Peyer's patch (tissue), 4 donors: ENCODE results near the gene CHTOP.
"Not testable (repeated sequence)": the region's sequence is repeated elsewhere in the genome, so short reads cannot be mapped to it uniquely, and the experiment has no call there.

Experiments used
- POLR2A ChIP-seq, 2 donors: fragments of 450-650 bp; IDR thresholded peaks; one replicate each; pipeline ENCODE4 v1.5.1; 2017; ENCODE audit warnings: antibody characterized with exemption in 2 of 2, mild to moderate bottlenecking in 2 of 2, moderate library complexity in 2 of 2
- TF ChIP-seq, protein P1 (sequence below), 6 experiments: fragments of 450-650 bp in 4 of 6; fragments of 200-600 bp in 2 of 6; sonication (generic) in 1 of 6; IDR thresholded peaks; one replicate each; pipeline ENCODE4 v1.5.1; 2017 to 2019; ENCODE audit warnings: antibody characterized with exemption in 6 of 6, mild to moderate bottlenecking in 3 of 6, moderate library complexity in 1 of 6

GRCh38 chr1:153640213-153640612, 6.3 kb downstream of the CHTOP start:
- TF ChIP-seq POLR2A (IDR thresholded peaks at IDR 0.05) = not testable (repeated sequence)
- TF ChIP-seq, protein P1, sequence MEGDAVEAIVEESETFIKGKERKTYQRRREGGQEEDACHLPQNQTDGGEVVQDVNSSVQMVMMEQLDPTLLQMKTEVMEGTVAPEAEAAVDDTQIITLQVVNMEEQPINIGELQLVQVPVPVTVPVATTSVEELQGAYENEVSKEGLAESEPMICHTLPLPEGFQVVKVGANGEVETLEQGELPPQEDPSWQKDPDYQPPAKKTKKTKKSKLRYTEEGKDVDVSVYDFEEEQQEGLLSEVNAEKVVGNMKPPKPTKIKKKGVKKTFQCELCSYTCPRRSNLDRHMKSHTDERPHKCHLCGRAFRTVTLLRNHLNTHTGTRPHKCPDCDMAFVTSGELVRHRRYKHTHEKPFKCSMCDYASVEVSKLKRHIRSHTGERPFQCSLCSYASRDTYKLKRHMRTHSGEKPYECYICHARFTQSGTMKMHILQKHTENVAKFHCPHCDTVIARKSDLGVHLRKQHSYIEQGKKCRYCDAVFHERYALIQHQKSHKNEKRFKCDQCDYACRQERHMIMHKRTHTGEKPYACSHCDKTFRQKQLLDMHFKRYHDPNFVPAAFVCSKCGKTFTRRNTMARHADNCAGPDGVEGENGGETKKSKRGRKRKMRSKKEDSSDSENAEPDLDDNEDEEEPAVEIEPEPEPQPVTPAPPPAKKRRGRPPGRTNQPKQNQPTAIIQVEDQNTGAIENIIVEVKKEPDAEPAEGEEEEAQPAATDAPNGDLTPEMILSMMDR (IDR thresholded peaks at IDR 0.05) = not testable (repeated sequence)
